ENCODE results near the gene NAGK.

DNA sequence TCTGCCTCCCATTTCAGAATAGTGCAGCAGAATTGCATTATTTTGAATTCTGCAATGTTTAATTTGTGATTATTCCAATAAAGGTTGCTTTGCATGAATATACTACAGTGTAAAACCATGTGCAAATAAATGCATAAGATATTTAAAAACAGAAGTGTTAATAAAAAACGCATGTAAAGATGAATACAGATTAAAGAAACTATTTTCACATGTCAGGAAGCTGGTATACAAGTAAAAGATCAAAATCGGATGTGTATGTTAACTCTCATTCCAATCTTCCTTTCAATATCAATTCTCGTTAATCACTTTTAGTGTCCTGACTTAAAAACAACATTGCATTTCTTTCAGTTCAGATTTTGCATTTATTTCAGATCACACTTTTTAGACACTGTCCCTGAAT, 58.5 kb downstream of the NAGK start:
- no peak for TF ChIP-seq EZH2 (IDR thresholded peaks at IDR 0.05; ENCODE audit: borderline replicate concordance, low read depth, low read length, severe bottlenecking)
- TF ChIP-seq, protein P1, sequence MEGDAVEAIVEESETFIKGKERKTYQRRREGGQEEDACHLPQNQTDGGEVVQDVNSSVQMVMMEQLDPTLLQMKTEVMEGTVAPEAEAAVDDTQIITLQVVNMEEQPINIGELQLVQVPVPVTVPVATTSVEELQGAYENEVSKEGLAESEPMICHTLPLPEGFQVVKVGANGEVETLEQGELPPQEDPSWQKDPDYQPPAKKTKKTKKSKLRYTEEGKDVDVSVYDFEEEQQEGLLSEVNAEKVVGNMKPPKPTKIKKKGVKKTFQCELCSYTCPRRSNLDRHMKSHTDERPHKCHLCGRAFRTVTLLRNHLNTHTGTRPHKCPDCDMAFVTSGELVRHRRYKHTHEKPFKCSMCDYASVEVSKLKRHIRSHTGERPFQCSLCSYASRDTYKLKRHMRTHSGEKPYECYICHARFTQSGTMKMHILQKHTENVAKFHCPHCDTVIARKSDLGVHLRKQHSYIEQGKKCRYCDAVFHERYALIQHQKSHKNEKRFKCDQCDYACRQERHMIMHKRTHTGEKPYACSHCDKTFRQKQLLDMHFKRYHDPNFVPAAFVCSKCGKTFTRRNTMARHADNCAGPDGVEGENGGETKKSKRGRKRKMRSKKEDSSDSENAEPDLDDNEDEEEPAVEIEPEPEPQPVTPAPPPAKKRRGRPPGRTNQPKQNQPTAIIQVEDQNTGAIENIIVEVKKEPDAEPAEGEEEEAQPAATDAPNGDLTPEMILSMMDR (IDR thresholded peaks at IDR 0.05; ENCODE audit: borderline replicate concordance, extremely low read depth, low read length, poor library complexity, severe bottlenecking): no peak
